ENCODE results near the gene COPRS. TPM values are rescaled to one million over a fixed set of nuclear protein-coding genes. Genes with fewer than 3 reads are reported as not detected.

The COPRS gene
- total and polyA plus RNA-seq, 2 of the 8 experiments (the other 6 are each of a cell fraction or from before 2014, with no cell fraction given): 40.9 to 49.3 TPM

DNA sequence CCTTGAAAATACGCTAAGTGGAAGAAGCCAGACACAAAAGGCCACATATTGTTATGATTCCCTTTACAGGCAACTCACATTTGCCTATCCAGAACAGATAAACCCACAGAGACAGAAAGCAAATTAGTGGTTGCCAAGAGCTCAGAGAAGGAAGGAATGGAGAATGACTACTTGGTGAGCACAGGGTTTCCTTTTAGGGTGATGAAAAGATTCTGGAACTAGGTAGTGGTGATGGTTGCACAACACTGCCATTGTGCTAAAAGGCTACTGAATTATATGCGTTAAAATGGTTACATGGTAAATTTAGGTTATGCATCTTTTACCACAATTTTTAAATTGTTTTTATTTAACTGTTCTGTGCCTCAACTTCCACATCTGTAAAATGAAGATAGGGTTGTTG, 4.4 kb downstream of the COPRS start:
- Histone ChIP-seq H2AFZ (ENCODE audit: low read length) (no peak overlapping the region), H3K4me1 (replicated peaks in 1 of 4; ENCODE audit: control insufficient read depth in 3 of 4, insufficient read depth in 4 of 4, low read length in 3 of 4) (peaks cover 0 to 10% (median 4%) of the 10 kb centered on the region in 4 experiments; a peak in 6 of 7 replicates), H2BK20ac (ENCODE audit: low read length) (no peak overlapping the region), H3K36me3 (ENCODE audit: control insufficient read depth in 2 of 4, insufficient read depth in 4 of 4, low read length in 3 of 4) (peaks cover 4 to 9% (median 7%) of the 10 kb centered on the region in 4 experiments; a peak in 6 of 8 replicates), H4K20me1 (replicated peaks in 1 of 2; ENCODE audit: control insufficient read depth in 1 of 2, insufficient read depth in 2 of 2, low read length in 2 of 2) (peaks cover 0 to 2% of the 10 kb centered on the region in 2 experiments), H3K27me3 (replicated peaks in 1 of 4; ENCODE audit: control insufficient read depth in 3 of 4, extremely low read depth in 1 of 4, insufficient read depth in 3 of 4, low read length in 3 of 4) (no peaks in the 10 kb centered on the region), H3K56ac (replicated peaks; ENCODE audit: insufficient read length, low read depth, low read length) (no peak overlapping the region), H2BK5ac (ENCODE audit: low read depth, low read length) (no peak overlapping the region), H3K27ac (ENCODE audit: low read depth, low read length) (no peak overlapping the region), H2BK15ac (ENCODE audit: low read length) (no peak overlapping the region), H3K79me1 (ENCODE audit: low read depth, low read length) (peaks cover 6% of the 10 kb centered on the region; the same call in 1 of the 2 replicates), H2BK12ac (ENCODE audit: low read depth, low read length) (no peak overlapping the region), H4K91ac (replicated peaks; ENCODE audit: insufficient read length, low read length) (no peak overlapping the region), H3K9ac (replicated peaks in 1 of 4; ENCODE audit: extremely low read depth in 1 of 4, low read depth in 3 of 4, low read length in 3 of 4) (no peak overlapping the region), H2AK5ac (ENCODE audit: low read depth, low read length) (no peak overlapping the region), H3K18ac (ENCODE audit: extremely low read depth, low read length) (no peak overlapping the region), H3K4me2 (ENCODE audit: insufficient read depth in 1 of 2, low read depth in 2 of 2, low read length in 2 of 2) (no peak overlapping the region), H2BK120ac (replicated peaks; ENCODE audit: low read depth, low read length) (no peak overlapping the region), H4K8ac (ENCODE audit: extremely low read depth, insufficient read depth, low read length) (no peak overlapping the region), H4K5ac (ENCODE audit: insufficient read length, low read depth, low read length) (no peak overlapping the region), H3K4ac (replicated peaks; ENCODE audit: insufficient read length, low read depth, low read length) (no peak overlapping the region), H3K14ac (ENCODE audit: insufficient read length) (no peak overlapping the region), H3K79me2 (ENCODE audit: control insufficient read depth in 1 of 2, insufficient read depth in 2 of 2, low read length in 2 of 2) (peaks cover 0 to 6% of the 10 kb centered on the region in 2 experiments; a peak in 2 of 4 replicates), H3K23me2 (ENCODE audit: low read depth, low read length) (peaks cover 9% of the 10 kb centered on the region), H3K23ac (ENCODE audit: insufficient read length) (no peak overlapping the region), H3K4me3 (ENCODE audit: extremely low read depth in 1 of 4, insufficient read depth in 2 of 4, low read depth in 3 of 4, low read length in 4 of 4) (no peak overlapping the region), H3K9me3 (ENCODE audit: insufficient read depth in 2 of 2, low read depth in 1 of 2, low read length in 1 of 2) (no peaks in the 10 kb centered on the region)
- FAIRE-seq (no peak), DNase-seq (ENCODE audit: low read depth in 1 of 2, low spot score in 2 of 2) (no peak)
- WGBS, 2 experiments (ENCODE audit: extremely low coverage in 1 of 2, insufficient coverage in 1 of 2, insufficient read length in 1 of 2, insufficient replicate concordance in 2 of 2, low coverage in 1 of 2, low lambda C conversion rate in 2 of 2, missing lambda C conversion rate in 1 of 2): 92% methylated on average over 2 of the region's 2 CpGs; no CpG with 5 or more reads in 1 of the 2 experiments
- ChIA-PET CTCF (ENCODE audit: partially characterized antibody) (interaction anchor here (0.8 to 0.9 kb wide), 2 partner anchors 9 to 162 kb away, joined by 3 read pairs; no protein-coding TSS in a partner anchor), POLR2A (ENCODE audit: partially characterized antibody) (no interaction called here)
- no peak for TF ChIP-seq ATF3 (IDR thresholded peaks at IDR 0.05; ENCODE audit: insufficient read depth, low read depth, low read length)
- TF ChIP-seq NRF1 (IDR thresholded peaks at IDR 0.05; ENCODE audit: low read depth, low read length): no peak
- no peak for TF ChIP-seq PHF8 (conservative IDR thresholded peaks at IDR 0.05; ENCODE audit: low read depth, low read length)
- TF ChIP-seq KDM4A (IDR thresholded peaks at IDR 0.05; ENCODE audit: low read depth, low read length, severe bottlenecking): no peak
- TF ChIP-seq BACH1 (IDR thresholded peaks at IDR 0.05; ENCODE audit: low read length): no peak
- TF ChIP-seq TAF7 (optimal IDR thresholded peaks at IDR 0.05; ENCODE audit: borderline replicate concordance, low read depth, low read length): no peak
- no peak for TF ChIP-seq JUN (IDR thresholded peaks at IDR 0.05; ENCODE audit: low read depth, low read length)
- no peak for TF ChIP-seq CEBPB (IDR thresholded peaks at IDR 0.05; ENCODE audit: low read depth, low read length)
- TF ChIP-seq SP2 (IDR thresholded peaks at IDR 0.05; ENCODE audit: low read length): no peak
- TF ChIP-seq, protein P1, sequence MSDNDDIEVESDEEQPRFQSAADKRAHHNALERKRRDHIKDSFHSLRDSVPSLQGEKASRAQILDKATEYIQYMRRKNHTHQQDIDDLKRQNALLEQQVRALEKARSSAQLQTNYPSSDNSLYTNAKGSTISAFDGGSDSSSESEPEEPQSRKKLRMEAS (IDR thresholded peaks at IDR 0.05): no peak
- TF ChIP-seq, protein P2, sequence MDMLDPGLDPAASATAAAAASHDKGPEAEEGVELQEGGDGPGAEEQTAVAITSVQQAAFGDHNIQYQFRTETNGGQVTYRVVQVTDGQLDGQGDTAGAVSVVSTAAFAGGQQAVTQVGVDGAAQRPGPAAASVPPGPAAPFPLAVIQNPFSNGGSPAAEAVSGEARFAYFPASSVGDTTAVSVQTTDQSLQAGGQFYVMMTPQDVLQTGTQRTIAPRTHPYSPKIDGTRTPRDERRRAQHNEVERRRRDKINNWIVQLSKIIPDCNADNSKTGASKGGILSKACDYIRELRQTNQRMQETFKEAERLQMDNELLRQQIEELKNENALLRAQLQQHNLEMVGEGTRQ (IDR thresholded peaks at IDR 0.05; ENCODE audit: low read length): no peak
- TF ChIP-seq SUZ12 (IDR thresholded peaks at IDR 0.05; ENCODE audit: low read length): no peak
